ENCODE data around the gene CAB39. TPM values are rescaled to one million over a fixed set of nuclear protein-coding genes. Genes with fewer than 3 reads are reported as not detected.

Gene CAB39
- total RNA-seq, 1 experiment from 2014 or later: 52.5 TPM

DNA sequence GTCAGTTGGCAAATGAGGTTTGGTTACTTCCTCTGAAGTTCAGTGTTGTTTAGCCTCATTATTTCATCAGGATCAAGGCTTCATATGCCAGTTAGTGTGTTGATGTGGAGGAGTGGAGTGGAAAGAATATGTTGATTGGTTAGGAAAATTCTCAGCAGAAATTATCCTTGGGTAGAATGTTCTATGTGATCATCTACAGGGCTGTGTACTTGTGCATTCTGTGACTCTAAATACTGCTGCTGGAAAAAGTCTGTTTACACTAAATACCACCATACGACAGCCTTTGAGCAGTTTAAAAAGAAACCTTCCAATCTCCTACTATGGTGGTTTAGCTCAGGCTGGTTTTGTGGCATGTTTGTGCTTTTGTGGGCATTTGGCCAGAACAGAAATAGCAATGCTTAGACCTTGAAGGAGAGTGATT, 25.8 kb downstream of the CAB39 start:
- POLR2A ChIA-PET (ENCODE audit: unreplicated experiment): interaction anchor here (0.6 to 0.7 kb wide), 2 partner anchors 18 to 36 kb away, joined by 3 read pairs; no protein-coding TSS in a partner anchor
- Histone ChIP-seq H3K9ac (ENCODE audit: low read length) (peak overlapping the region; percentile 73), H3K79me2 (ENCODE audit: low read length) (peaks cover 93% of the 10 kb centered on the region), H3F3A (ENCODE audit: low read length, unreplicated experiment) (peaks cover 13% of the 10 kb centered on the region), H3K4me2 (ENCODE audit: low read length) (peak overlapping the region; percentile 86), H3K27me3 (ENCODE audit: low read length) (no peaks in the 10 kb centered on the region), H3K4me1 (ENCODE audit: insufficient read depth, low read length) (peaks cover 60% of the 10 kb centered on the region), H3K27ac (ENCODE audit: low read length) (peak overlapping the region; percentile 95), H3K9me3 (ENCODE audit: low read length) (no peaks in the 10 kb centered on the region), H3K4me3 (ENCODE audit: low read length) (peak overlapping the region; percentile 53), H4K20me1 (ENCODE audit: low read length) (peaks cover 3% of the 10 kb centered on the region; the same call in 1 of the 2 replicates), H2AFZ (ENCODE audit: low read length) (no peak overlapping the region), H3K36me3 (ENCODE audit: low read depth, low read length) (peaks cover 6% of the 10 kb centered on the region), H3K9me2 (replicated peaks; ENCODE audit: low read length) (no peaks in the 10 kb centered on the region)
- DNase-seq: peak; percentile 23
- intact Hi-C loops (cut with micrococcal nuclease): no loop called here
- CTCF ChIA-PET: interaction anchor here (1.3 kb wide), 1 partner anchor 60 kb away, joined by 3 read pairs; no protein-coding TSS in a partner anchor
- TF ChIP-seq, protein P1, sequence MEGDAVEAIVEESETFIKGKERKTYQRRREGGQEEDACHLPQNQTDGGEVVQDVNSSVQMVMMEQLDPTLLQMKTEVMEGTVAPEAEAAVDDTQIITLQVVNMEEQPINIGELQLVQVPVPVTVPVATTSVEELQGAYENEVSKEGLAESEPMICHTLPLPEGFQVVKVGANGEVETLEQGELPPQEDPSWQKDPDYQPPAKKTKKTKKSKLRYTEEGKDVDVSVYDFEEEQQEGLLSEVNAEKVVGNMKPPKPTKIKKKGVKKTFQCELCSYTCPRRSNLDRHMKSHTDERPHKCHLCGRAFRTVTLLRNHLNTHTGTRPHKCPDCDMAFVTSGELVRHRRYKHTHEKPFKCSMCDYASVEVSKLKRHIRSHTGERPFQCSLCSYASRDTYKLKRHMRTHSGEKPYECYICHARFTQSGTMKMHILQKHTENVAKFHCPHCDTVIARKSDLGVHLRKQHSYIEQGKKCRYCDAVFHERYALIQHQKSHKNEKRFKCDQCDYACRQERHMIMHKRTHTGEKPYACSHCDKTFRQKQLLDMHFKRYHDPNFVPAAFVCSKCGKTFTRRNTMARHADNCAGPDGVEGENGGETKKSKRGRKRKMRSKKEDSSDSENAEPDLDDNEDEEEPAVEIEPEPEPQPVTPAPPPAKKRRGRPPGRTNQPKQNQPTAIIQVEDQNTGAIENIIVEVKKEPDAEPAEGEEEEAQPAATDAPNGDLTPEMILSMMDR (conservative IDR thresholded peaks at IDR 0.05; ENCODE audit: low read depth, low read length): no peak
- no peak for TF ChIP-seq EZH2phosphoT487 (IDR thresholded peaks at IDR 0.05; ENCODE audit: borderline replicate concordance, low read length)
- no peak for TF ChIP-seq EZH2 (IDR thresholded peaks at IDR 0.05; ENCODE audit: low read length, unreplicated experiment)
- peak; percentile 2; the same call in 1 of the 2 replicates for ATAC-seq
- TSS peak; percentile 72 for BruUV-seq (replicated peaks)

DNA sequence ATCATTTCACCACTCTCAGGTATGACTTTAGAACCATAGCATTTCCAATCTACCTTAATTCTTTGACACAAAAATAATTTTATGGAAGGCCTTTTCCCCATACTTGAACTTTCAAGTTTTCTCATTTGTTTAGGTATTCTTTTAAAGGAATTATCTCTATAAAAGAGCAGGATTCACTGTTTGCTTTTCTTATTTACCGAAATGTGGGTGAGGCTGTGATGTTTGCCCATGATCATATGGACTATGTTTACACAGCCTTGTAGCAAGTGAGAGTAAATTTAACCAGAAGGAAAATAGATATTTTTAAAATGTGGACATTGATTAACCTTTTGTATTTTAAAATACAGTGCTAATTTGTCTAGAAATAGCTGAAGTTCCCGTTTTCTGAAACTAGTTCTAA, 26.3 kb downstream of the CAB39 start:
- BruUV-seq (replicated peaks): no TSS peak
- peaks cover 92% of the 10 kb centered on the region for H3K79me2 ChIP-seq (ENCODE audit: low read length)
- intact Hi-C loops (cut with micrococcal nuclease): loop anchor here (1.0 kb wide), 1 partner anchor 18 kb away; no protein-coding TSS in a partner anchor
- H2AFZ ChIP-seq (ENCODE audit: low read length): no peak overlapping the region
- H3K4me2 ChIP-seq (ENCODE audit: low read length): peak overlapping the region; percentile 86
- peaks cover 3% of the 10 kb centered on the region; the same call in 1 of the 2 replicates for H4K20me1 ChIP-seq (ENCODE audit: low read length)
- DNase-seq: peak; percentile 79
- H3K9me3 ChIP-seq (ENCODE audit: low read length): no peaks in the 10 kb centered on the region
- no peaks in the 10 kb centered on the region for H3K27me3 ChIP-seq (ENCODE audit: low read length)
- peak overlapping the region; percentile 53 for H3K4me3 ChIP-seq (ENCODE audit: low read length)
- TF ChIP-seq, protein P1 (conservative IDR thresholded peaks at IDR 0.05; ENCODE audit: low read depth, low read length): no peak
- TF ChIP-seq EZH2 (IDR thresholded peaks at IDR 0.05; ENCODE audit: low read length, unreplicated experiment): no peak
- no peak for TF ChIP-seq EZH2phosphoT487 (IDR thresholded peaks at IDR 0.05; ENCODE audit: borderline replicate concordance, low read length)
- peaks cover 13% of the 10 kb centered on the region for H3F3A ChIP-seq (ENCODE audit: low read length, unreplicated experiment)
- H3K27ac ChIP-seq (ENCODE audit: low read length): peak overlapping the region; percentile 95
- H3K9ac ChIP-seq (ENCODE audit: low read length): peak overlapping the region; percentile 73
- POLR2A ChIA-PET (ENCODE audit: unreplicated experiment): interaction anchor here (0.7 kb wide), 1 partner anchor 18 kb away, joined by 3 read pairs; no protein-coding TSS in a partner anchor
- peaks cover 6% of the 10 kb centered on the region for H3K36me3 ChIP-seq (ENCODE audit: low read depth, low read length)
- peak; percentile 64 for ATAC-seq
- H3K4me1 ChIP-seq (ENCODE audit: insufficient read depth, low read length): peaks cover 58% of the 10 kb centered on the region
- no peaks in the 10 kb centered on the region for H3K9me2 ChIP-seq (replicated peaks; ENCODE audit: low read length)
- CTCF ChIA-PET: no interaction called here

DNA sequence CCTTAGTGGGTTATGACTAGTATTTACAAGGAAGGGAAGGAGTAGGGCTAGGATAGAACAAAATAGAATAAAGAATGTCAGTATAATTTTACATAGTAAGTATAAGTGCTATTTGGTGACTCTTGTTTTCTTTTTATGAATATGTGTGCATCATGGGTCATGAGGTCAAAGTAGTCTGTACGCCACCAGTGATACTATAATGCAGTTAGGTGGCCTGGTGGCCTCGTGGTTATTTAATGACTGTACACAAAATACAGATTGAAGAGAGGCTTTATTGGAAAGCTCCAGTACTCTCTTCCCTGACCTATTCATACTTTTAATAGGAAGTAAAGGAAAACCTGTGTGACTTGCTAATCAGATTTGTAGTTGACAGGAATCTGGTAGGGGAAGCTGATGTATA, 27.3 kb downstream of the CAB39 start:
- H3K79me2 ChIP-seq (ENCODE audit: low read length): peaks cover 92% of the 10 kb centered on the region
- no TSS peak for BruUV-seq (replicated peaks)
- no peaks in the 10 kb centered on the region for H3K9me2 ChIP-seq (replicated peaks; ENCODE audit: low read length)
- H3K27me3 ChIP-seq (ENCODE audit: low read length): no peaks in the 10 kb centered on the region
- peak overlapping the region; percentile 86 for H3K4me2 ChIP-seq (ENCODE audit: low read length)
- 0 out of 2 replicates have a peak overlapping the region, but pooled peaks have one; percentile 53 for H3K4me3 ChIP-seq (ENCODE audit: low read length)
- H3K9ac ChIP-seq (ENCODE audit: low read length): peak overlapping the region; percentile 73; the same call in 1 of the 2 replicates
- no peak overlapping the region for H2AFZ ChIP-seq (ENCODE audit: low read length)
- peaks cover 55% of the 10 kb centered on the region for H3K4me1 ChIP-seq (ENCODE audit: insufficient read depth, low read length)
- ChIA-PET CTCF (interaction anchor here (1.1 kb wide), 1 partner anchor 59 kb away, joined by 4 read pairs; no protein-coding TSS in a partner anchor), POLR2A (ENCODE audit: unreplicated experiment) (interaction anchor here (0.6 kb wide), 1 partner anchor 26 kb away, joined by 8 read pairs; no protein-coding TSS in a partner anchor)
- peaks cover 6% of the 10 kb centered on the region for H3K36me3 ChIP-seq (ENCODE audit: low read depth, low read length)
- no peaks in the 10 kb centered on the region; the same call in 1 of the 2 replicates for H4K20me1 ChIP-seq (ENCODE audit: low read length)
- peak overlapping the region; percentile 95 for H3K27ac ChIP-seq (ENCODE audit: low read length)
- H3F3A ChIP-seq (ENCODE audit: low read length, unreplicated experiment): peaks cover 13% of the 10 kb centered on the region
- H3K9me3 ChIP-seq (ENCODE audit: low read length): no peaks in the 10 kb centered on the region
- no peak for TF ChIP-seq EZH2 (IDR thresholded peaks at IDR 0.05; ENCODE audit: low read length, unreplicated experiment)
- intact Hi-C loops (cut with micrococcal nuclease): loop anchor here (1.0 kb wide), 1 partner anchor 17 kb away; no protein-coding TSS in a partner anchor
- ATAC-seq (peak; percentile 56), DNase-seq (peak; percentile 87)

Data from PC-3 (cell line).